ENCODE measurements around the gene NF1.

Gene NF1

GRCh38 chr17:31364012-31364411 is 269.2 kb downstream of the NF1 start:
- H3K4me3 ChIP-seq (ENCODE audit: low read depth, low read length) = no peak overlapping the region
- no peak for TF ChIP-seq CTCF (IDR thresholded peaks at IDR 0.05; ENCODE audit: control insufficient read depth, extremely low read depth, insufficient read depth)
- DNase-seq (ENCODE audit: low read depth) = no peak

- DNase-seq (ENCODE audit: low read depth) = no peak
- no peak overlapping the region for H3K4me3 ChIP-seq (ENCODE audit: low read depth, low read length)
- no peak for TF ChIP-seq CTCF (IDR thresholded peaks at IDR 0.05; ENCODE audit: control insufficient read depth, extremely low read depth, insufficient read depth)
These were observed 271.3 kb downstream of the NF1 start for GRCh38 chr17:31366088-31366487.

- no peak for TF ChIP-seq CTCF (IDR thresholded peaks at IDR 0.05; ENCODE audit: control insufficient read depth, extremely low read depth, insufficient read depth)
- H3K4me3 ChIP-seq (ENCODE audit: low read depth, low read length) = no peak overlapping the region
- no peak for DNase-seq (ENCODE audit: low read depth)
These were observed 274.5 kb downstream of the NF1 start for GRCh38 chr17:31369266-31369665.

GRCh38 chr17:31371511-31372097 is 276.8 kb downstream of the NF1 start:
- no peak overlapping the region for H3K4me3 ChIP-seq (ENCODE audit: low read depth, low read length)
- no peak for TF ChIP-seq CTCF (IDR thresholded peaks at IDR 0.05; ENCODE audit: control insufficient read depth, extremely low read depth, insufficient read depth)
- DNase-seq (ENCODE audit: low read depth) = no peak

GRCh38 chr17:31373150-31374093 is 278.6 kb downstream of the NF1 start:
- DNase-seq (ENCODE audit: low read depth) = peak; percentile 90
- peak overlapping the region; percentile 37 for H3K4me3 ChIP-seq (ENCODE audit: low read depth, low read length)
- peak; percentile 68 for TF ChIP-seq CTCF (IDR thresholded peaks at IDR 0.05; ENCODE audit: control insufficient read depth, extremely low read depth, insufficient read depth)

- no peak for TF ChIP-seq CTCF (IDR thresholded peaks at IDR 0.05; ENCODE audit: control insufficient read depth, extremely low read depth, insufficient read depth)
- H3K4me3 ChIP-seq (ENCODE audit: low read depth, low read length) = peak overlapping the region; percentile 37
- DNase-seq (ENCODE audit: low read depth) = no peak
These were observed 279.3 kb downstream of the NF1 start for GRCh38 chr17:31374094-31374447.

Measured in LNCaP clone FGC (cell line).